Astrocyte (in vitro differentiated cells and primary cell): ENCODE results near the gene GREM1.

Experiments
- CTCF ChIP-seq: IDR thresholded peaks from 2 replicates; pipeline ENCODE4 v1.5.1; 2011; ENCODE audit warnings: low read depth, mild to moderate bottlenecking, inconsistent platforms, low read length, moderate library complexity; ENCODE audit not compliant: insufficient read depth
- EZH2 ChIP-seq: IDR thresholded peaks from 2 replicates; pipeline ENCODE4 v1.6.1; 2012; ENCODE audit warnings: mild to moderate bottlenecking, low read length, inconsistent platforms; ENCODE audit not compliant: insufficient read depth

- no peak for TF ChIP-seq CTCF
- no peak for TF ChIP-seq EZH2
These were observed 66.8 kb downstream of the GREM1 start for GRCh38 chr15:32784581-32784980.
